ENCODE data around the gene ADCYAP1R1. TPM values are rescaled to one million over a fixed set of nuclear protein-coding genes. Genes with fewer than 3 reads are reported as not detected.

ADCYAP1R1 gene
- total RNA-seq, 1 donor from 2014 or later: 7.8 TPM

- Histone ChIP-seq H3K4me3 (no peak overlapping the region), H3K9me3 (no peaks in the 10 kb centered on the region), H3K4me1 (no peaks in the 10 kb centered on the region), H3K27me3 (no peaks in the 10 kb centered on the region), H3K27ac (no peak overlapping the region), H3K36me3 (no peaks in the 10 kb centered on the region)
- TF ChIP-seq, protein P1, sequence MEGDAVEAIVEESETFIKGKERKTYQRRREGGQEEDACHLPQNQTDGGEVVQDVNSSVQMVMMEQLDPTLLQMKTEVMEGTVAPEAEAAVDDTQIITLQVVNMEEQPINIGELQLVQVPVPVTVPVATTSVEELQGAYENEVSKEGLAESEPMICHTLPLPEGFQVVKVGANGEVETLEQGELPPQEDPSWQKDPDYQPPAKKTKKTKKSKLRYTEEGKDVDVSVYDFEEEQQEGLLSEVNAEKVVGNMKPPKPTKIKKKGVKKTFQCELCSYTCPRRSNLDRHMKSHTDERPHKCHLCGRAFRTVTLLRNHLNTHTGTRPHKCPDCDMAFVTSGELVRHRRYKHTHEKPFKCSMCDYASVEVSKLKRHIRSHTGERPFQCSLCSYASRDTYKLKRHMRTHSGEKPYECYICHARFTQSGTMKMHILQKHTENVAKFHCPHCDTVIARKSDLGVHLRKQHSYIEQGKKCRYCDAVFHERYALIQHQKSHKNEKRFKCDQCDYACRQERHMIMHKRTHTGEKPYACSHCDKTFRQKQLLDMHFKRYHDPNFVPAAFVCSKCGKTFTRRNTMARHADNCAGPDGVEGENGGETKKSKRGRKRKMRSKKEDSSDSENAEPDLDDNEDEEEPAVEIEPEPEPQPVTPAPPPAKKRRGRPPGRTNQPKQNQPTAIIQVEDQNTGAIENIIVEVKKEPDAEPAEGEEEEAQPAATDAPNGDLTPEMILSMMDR (IDR thresholded peaks at IDR 0.05): no peak
- intact Hi-C loops (cut with DNase I): no loop called here
- peak in 1 of 2 donors; percentile 35 for DNase-seq (ENCODE audit: low spot score in 2 of 2)
Observed at GRCh38 chr7:31101544-31101943, 49.4 kb downstream of the ADCYAP1R1 start.

DNA sequence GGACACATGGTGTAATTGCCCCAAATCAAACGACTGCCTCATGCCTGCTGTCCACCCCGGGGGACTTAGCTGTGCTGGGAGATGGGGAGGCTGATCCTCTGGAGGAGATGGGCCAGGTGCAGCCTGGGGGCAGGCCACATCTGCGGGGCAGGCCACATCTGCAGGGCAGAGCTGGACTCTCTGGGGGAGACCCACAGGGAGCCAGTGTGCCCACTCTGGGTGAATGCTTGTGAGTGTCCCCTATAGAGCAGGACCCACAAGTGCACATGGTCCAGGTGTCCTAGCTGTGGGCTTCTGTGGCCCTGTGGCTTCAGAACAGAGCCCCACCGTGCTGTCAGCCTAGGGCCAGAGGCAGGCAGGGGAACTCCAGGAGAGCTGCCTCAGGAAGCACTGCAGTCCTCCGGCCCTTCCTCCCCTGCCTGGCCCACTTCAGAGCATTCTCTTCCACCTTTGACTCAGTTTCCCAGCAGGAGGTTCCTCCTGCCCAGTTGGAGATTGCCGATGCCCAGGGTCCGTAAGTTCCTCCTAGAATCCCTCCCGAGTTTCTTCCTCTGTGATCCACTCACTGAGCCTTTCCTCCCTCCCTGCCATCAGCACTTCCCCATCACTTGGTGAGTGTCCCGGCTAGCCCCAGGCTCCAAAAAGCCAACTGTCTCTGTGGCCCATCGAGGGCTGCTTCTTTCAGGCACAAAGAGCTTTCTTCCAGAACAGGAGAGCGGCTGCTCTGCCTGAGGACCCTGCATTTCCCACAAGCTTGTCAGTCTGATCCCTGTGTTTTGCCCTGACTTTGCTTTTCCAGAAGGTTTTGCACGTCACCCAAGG, 50.3 kb downstream of the ADCYAP1R1 start:
- no peak overlapping the region for H3K27ac ChIP-seq
- no peaks in the 10 kb centered on the region for H3K4me1 ChIP-seq
- peak in 1 of 2 donors; percentile 56 for DNase-seq (ENCODE audit: low spot score in 2 of 2)
- H3K9me3 ChIP-seq: no peaks in the 10 kb centered on the region
- no peaks in the 10 kb centered on the region for H3K36me3 ChIP-seq
- no peaks in the 10 kb centered on the region for H3K27me3 ChIP-seq
- TF ChIP-seq, protein P1 (IDR thresholded peaks at IDR 0.05): no peak
- intact Hi-C loops (cut with DNase I): no loop called here
- no peak overlapping the region for H3K4me3 ChIP-seq

- no peak overlapping the region for H3K4me3 ChIP-seq
- H3K36me3 ChIP-seq: no peaks in the 10 kb centered on the region
- no peak overlapping the region for H3K27ac ChIP-seq
- no peaks in the 10 kb centered on the region for H3K4me1 ChIP-seq
- H3K9me3 ChIP-seq: no peaks in the 10 kb centered on the region
- intact Hi-C loops (cut with DNase I): no loop called here
- no peaks in the 10 kb centered on the region for H3K27me3 ChIP-seq
- TF ChIP-seq, protein P1 (IDR thresholded peaks at IDR 0.05): no peak
- peak in 1 of 2 donors; percentile 50 for DNase-seq (ENCODE audit: low spot score in 2 of 2)
Observed at GRCh38 chr7:31102973-31103850, 51.1 kb downstream of the ADCYAP1R1 start.

- TF ChIP-seq, protein P1 (IDR thresholded peaks at IDR 0.05): no peak
- no peak overlapping the region for H3K27ac ChIP-seq
- intact Hi-C loops (cut with DNase I): no loop called here
- no peaks in the 10 kb centered on the region for H3K4me1 ChIP-seq
- no peaks in the 10 kb centered on the region for H3K27me3 ChIP-seq
- no peaks in the 10 kb centered on the region for H3K36me3 ChIP-seq
- no peaks in the 10 kb centered on the region for H3K9me3 ChIP-seq
- no peak overlapping the region for H3K4me3 ChIP-seq
- peak in 1 of 2 donors; percentile 8 for DNase-seq (ENCODE audit: low spot score in 2 of 2)
Observed at GRCh38 chr7:31104361-31105255, 52.5 kb downstream of the ADCYAP1R1 start.

Data from ascending aorta (tissue), 2 donors.